ENCODE data around the gene CAPN13.

The CAPN13 gene

GRCh38 chr2:30714811-30715709 is 92.2 kb downstream of the CAPN13 start:
- no peak overlapping the region for H3K4me3 ChIP-seq (ENCODE audit: low read depth, low read length)
- TF ChIP-seq CTCF (IDR thresholded peaks at IDR 0.05; ENCODE audit: control insufficient read depth, extremely low read depth, insufficient read depth) = no peak
- DNase-seq (ENCODE audit: low read depth) = no peak

GRCh38 chr2:30713698-30714097 is 93.5 kb downstream of the CAPN13 start:
- no peak for DNase-seq (ENCODE audit: low read depth)
- H3K4me3 ChIP-seq (ENCODE audit: low read depth, low read length) = no peak overlapping the region
- no peak for TF ChIP-seq CTCF (IDR thresholded peaks at IDR 0.05; ENCODE audit: control insufficient read depth, extremely low read depth, insufficient read depth)

- peak; percentile 100 for TF ChIP-seq CTCF (IDR thresholded peaks at IDR 0.05; ENCODE audit: control insufficient read depth, extremely low read depth, insufficient read depth)
- peak; percentile 79 for DNase-seq (ENCODE audit: low read depth)
- H3K4me3 ChIP-seq (ENCODE audit: low read depth, low read length) = no peak overlapping the region
Measured at GRCh38 chr2:30711646-30712085, 95.6 kb downstream of the CAPN13 start.

- TF ChIP-seq CTCF (IDR thresholded peaks at IDR 0.05; ENCODE audit: control insufficient read depth, extremely low read depth, insufficient read depth) = no peak
- no peak overlapping the region for H3K4me3 ChIP-seq (ENCODE audit: low read depth, low read length)
- DNase-seq (ENCODE audit: low read depth) = no peak
Measured at GRCh38 chr2:30710461-30710860, 96.8 kb downstream of the CAPN13 start.

GRCh38 chr2:30710016-30710415 is 97.2 kb downstream of the CAPN13 start:
- TF ChIP-seq CTCF (IDR thresholded peaks at IDR 0.05; ENCODE audit: control insufficient read depth, extremely low read depth, insufficient read depth) = no peak
- no peak overlapping the region for H3K4me3 ChIP-seq (ENCODE audit: low read depth, low read length)
- no peak for DNase-seq (ENCODE audit: low read depth)

- TF ChIP-seq CTCF (IDR thresholded peaks at IDR 0.05; ENCODE audit: control insufficient read depth, extremely low read depth, insufficient read depth) = no peak
- no peak for DNase-seq (ENCODE audit: low read depth)
- no peak overlapping the region for H3K4me3 ChIP-seq (ENCODE audit: low read depth, low read length)
Measured at GRCh38 chr2:30709516-30709915, 97.7 kb downstream of the CAPN13 start.
